8988T (cell line): ENCODE data around the gene MIPEP.

Experiments
- DNase-seq: peaks from one replicate; pipeline ENCODE4 v3.0.0; 2011

The MIPEP gene

DNA sequence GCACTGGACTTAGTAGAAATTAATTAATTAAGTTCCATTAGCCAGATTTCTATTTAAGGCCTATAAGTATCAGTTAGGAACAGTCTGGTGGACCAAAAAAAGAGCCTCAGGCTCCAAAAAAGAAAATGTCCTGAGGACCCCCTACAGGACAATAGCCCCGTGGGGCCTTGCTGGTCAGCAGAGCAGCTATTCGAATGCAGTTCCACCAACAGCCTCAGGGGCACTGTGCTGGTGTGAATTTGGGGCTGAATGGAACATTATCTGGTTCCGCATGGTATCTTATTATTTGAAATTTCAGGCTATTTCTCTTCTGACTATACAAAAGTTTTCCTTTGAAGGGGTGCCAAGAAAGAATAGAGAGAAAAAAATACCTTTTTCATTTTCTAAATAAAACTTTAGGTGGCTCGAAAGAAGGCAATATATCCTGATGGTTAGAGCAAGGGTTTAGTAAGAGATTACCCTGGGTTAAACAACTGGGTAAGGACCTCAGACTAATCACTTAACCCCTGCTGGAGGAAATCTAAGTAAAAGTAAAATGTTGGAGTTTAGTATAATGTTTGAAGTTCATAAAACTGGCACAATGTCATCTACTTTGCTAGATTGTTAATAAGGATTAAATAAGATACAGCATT lies 147.2 kb downstream of the MIPEP start:
- DNase-seq, result peak; percentile 40

GRCh38 chr13:23740002-23740401 lies 149.2 kb downstream of the MIPEP start:
- DNase-seq, result no peak

- no peak for DNase-seq
Observed at GRCh38 chr13:23739596-23739995, 149.6 kb downstream of the MIPEP start.

DNA sequence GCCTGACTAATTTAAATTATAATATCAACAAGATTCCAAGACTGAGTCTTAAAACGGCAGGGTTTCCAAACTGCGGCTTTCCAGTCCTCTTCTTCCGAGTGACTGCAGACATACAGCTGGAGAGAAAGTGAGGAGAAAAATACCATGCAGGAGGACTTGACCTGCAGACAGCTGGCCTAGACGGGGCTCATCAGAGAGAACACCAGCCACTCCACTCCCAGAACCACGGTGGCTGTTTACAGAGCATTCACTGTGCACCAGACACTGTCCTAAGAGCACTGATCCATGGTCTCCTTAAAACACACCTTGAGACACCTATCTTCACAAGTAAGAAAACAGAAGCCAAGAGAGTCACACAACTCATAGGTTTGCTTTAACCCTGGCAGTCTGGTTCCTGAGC lies 152.7 kb downstream of the MIPEP start:
- no peak for DNase-seq

DNA sequence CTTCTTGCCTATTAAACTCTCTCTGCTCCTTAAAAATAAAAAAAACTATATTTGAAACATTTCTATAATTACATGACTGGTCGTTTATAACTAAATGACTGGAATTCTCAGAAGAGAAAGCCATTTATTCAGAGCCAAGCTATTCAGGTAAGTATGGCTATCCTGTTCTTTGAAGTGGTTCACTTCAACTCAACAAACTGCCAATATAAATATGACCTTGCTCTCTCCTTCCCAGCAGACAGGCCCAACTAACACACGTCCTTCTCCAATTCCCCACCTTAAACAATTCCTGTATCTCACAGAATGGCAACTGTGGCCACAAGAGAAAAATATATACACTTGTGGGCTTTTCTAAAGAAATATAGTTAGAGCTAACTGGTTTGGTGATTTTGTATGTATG lies 153.9 kb downstream of the MIPEP start:
- no peak for DNase-seq

GRCh38 chr13:23731709-23732108 lies 157.5 kb downstream of the MIPEP start:
- no peak for DNase-seq

DNA sequence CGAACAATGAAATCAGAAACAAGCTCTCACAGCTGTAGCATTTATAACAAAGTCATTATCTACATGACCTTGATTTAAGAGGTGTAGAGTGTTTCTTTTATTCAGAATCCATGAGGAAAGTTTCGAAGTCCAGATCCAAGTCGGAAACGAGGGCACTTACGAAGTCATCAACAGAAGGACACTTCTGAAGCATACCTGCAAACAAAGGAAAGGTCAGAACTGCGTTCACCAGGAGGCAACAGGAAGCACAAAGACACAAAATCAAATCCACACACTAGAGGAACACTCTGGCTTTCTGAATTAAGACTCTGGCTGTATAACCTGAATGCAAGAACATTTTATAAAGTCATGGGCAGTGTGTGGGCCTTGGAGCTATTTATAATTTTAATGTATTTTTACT lies 158.9 kb downstream of the MIPEP start:
- DNase-seq, result no peak

GRCh38 chr13:23729531-23729930 lies 159.7 kb downstream of the MIPEP start:
- DNase-seq, result no peak

DNA sequence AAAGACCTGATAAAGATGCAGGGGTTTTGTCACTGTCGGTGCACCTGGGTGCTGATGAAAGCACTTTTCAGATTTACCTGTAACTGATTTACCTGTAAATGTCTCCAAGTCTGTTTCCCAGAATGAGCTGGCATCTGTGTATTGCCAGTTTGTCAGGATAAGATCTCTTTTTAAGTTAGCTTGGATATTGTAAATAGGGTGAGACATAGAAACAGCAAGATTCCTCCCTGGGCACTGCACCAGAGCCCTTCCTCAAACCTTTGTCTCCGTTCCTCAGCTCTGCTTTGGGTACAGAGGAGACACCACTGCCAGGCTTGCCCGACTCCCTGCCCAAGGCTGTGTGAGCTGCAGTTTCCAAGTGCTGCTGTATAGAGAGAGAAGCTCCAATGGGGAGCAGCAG lies 160.4 kb downstream of the MIPEP start:
- DNase-seq, result no peak

DNA sequence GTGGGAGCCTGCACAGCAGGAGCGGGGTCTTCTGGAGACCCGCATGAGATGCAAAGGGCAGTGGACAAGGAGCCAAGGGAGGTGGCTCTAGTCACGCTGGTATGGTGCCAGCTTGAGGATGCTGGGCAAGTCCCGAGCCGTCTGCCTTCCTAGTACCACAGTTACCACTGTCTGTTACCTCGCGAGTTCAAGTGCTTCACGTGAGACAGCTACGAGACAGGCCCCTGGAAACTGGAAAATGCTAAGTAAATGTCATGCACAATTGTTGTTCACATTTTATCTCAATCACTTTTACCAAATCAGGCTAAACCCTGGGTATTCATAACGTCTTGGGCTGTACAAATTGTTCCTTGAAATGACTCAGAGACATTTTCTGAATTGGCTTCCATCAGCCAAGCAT lies 163.3 kb downstream of the MIPEP start:
- DNase-seq, result no peak

DNA sequence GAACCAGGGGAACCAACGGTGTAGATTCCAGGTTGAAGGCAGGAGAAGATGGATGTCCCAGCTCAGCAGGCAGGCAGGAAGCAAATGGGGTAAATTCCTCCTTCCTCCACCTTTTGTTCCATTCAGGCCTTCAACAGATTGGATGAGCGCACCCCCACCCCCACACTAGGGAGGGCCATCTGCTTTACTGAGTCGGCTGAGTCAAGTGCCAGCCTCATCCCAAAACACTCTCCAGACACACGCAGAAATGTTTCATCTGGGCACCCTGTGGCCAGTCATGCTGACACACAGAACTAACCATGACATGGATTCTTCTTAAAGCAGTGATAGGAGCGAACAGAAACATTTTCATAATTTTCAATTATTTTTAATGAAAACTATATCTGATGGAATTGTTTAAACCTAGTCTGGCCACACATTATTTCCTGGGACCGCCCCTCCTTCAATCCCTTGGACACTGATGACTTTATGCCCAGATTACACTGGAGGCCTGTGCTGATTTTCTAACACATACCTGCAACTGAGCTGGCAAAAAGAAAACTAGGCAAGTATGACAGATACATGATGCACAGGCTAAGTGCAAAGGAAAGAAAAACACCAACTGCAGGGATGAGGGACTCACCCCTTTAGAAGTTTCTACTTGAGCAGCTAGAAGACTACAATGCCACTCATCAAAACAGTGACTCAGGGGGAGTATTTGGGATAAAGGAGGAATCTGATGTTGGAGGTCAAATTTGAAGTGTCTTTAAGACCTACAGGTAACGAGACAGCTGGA lies 164.8 kb downstream of the MIPEP start:
- no peak for DNase-seq

GRCh38 chr13:23723471-23723870 lies 165.7 kb downstream of the MIPEP start:
- DNase-seq, result no peak

GRCh38 chr13:23722726-23723453 lies 166.3 kb downstream of the MIPEP start:
- DNase-seq, result no peak

DNA sequence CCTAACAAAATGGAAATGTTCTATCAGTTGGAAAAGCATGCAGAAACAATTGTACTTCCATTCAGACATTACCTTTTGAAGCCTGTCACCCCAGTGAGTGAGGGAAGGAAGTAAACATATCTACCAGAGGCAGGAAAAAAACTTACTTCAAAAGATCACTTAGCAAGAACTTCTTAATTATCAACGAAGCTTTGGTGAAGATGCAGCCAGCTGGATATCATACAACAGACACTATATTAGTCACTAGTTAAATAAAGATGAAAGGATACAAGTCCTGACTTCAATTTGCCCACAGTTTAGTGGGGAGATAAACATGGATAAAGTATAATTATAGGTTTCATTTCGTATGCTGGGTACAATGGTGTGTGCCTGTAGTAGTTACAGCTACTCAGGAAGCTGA lies 170.2 kb downstream of the MIPEP start:
- DNase-seq, result no peak

DNA sequence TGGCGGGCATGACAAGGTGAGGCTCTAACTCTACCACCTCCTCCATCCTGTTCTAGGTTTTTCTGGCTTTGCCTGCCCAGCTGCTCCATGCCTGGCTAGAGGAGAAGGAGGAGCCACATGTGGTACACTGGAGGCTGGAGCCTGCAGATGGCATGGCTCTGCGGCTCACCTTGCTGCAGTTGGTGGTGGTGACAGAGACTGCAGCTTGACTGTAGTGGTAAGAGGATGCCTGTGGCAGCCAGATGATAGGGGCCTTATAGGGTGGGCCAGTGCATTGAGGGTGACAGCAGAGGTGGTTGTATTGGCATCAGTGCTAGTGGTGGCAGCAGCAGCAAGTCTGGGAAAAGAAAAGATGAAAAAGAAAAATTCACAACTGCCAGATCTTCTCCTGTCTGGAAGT lies 172.8 kb downstream of the MIPEP start:
- no peak for DNase-seq

DNA sequence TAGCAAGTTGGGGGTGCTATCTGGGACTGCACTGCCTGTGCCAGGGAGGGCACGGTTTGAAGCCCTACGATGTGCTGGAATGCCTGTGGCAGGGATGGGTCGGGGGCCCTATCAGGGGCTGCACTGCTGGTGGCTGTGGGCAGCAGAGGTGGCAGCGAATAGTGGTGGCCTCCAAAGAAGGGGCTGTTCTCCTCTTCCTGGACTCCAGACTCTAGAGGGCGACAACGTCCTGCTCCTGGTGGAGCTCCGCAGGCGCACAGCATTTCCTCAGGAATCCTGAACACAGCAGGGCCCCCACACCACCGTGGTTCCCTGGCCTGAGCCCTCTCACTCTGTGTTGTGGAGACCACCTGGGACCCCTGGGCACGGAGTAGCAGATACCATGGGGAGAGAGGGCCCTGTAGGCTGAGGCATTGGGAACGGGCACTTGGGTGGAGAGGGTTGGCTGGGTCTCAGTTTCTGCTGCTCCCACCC lies 173.4 kb downstream of the MIPEP start:
- DNase-seq, result no peak

GRCh38 chr13:23715092-23715761 lies 174.0 kb downstream of the MIPEP start:
- DNase-seq, result no peak

- DNase-seq, result no peak
Observed at GRCh38 chr13:23714672-23715071, 174.5 kb downstream of the MIPEP start.

- no peak for DNase-seq
Observed at GRCh38 chr13:23711355-23711754, 177.8 kb downstream of the MIPEP start.

- no peak for DNase-seq
Observed at GRCh38 chr13:23710366-23710765, 178.8 kb downstream of the MIPEP start.

DNA sequence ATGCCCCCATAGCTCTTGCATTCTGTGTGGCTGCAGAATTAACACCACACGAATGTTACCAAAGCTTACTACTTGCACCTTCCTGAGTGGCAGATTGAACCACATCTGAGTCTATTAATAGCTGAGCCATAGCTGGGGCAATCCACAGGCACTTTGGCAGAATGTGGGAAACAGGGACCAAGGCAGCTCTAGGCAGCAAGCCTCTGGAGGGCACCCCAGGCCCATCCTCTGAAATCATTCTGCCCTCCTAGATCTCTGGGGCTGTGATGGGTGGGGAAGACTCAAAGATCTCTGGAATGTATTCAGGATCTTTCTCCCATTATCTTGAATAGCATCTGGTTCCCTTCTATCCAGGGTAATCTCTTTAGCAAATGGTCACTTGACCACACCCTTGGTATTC lies 179.7 kb downstream of the MIPEP start:
- no peak for DNase-seq

- DNase-seq, result no peak
Observed at GRCh38 chr13:23707674-23708073, 181.5 kb downstream of the MIPEP start.

DNA sequence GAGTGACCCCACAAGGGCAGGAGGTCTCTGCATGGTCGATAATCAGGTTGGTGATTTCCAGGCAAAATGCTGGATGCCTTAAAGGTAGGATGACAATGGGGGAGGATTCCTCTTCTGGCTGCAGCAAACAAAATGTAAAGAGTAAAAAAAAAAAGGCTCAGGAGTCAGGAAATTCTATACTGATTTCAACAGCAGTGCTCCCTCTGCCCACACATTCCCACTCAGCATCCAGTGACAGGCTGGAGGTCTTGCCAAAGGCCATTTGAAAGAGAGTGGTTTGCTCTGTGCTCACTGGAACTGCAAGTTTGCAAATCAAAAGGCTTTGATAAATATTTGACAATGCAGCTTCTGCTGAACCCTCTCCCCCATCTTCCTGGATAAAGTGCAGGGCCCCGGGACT lies 183.6 kb downstream of the MIPEP start:
- no peak for DNase-seq
